ENCODE measurements around the gene SMDT1.

Gene SMDT1

GRCh38 chr22:42079319-42080251, at the start of gene SMDT1:
TSS of gene SMDT1 (plus strand) at chr22:42079700. CDS start at chr22:42079769, 69 bp downstream.
- DNase-seq: peak; percentile 98

GRCh38 chr22:42033263-42034181, 46.0 kb upstream of the SMDT1 start:
- no peak for DNase-seq

GRCh38 chr22:42035256-42035655, 44.2 kb upstream of the SMDT1 start:
- DNase-seq: no peak

- DNase-seq: no peak
Measured at GRCh38 chr22:42039271-42039670, 40.2 kb upstream of the SMDT1 start.

- no peak for DNase-seq
Measured at GRCh38 chr22:42041784-42042183, 37.7 kb upstream of the SMDT1 start.

GRCh38 chr22:42050641-42051180, 28.8 kb upstream of the SMDT1 start:
- no peak for DNase-seq

- no peak for DNase-seq
Measured at GRCh38 chr22:42052765-42053164, 26.7 kb upstream of the SMDT1 start.

GRCh38 chr22:42056757-42057511, 22.6 kb upstream of the SMDT1 start:
- no peak for DNase-seq

- no peak for DNase-seq
Measured at GRCh38 chr22:42060489-42060888, 19.0 kb upstream of the SMDT1 start.

- no peak for DNase-seq
Measured at GRCh38 chr22:42061041-42061440, 18.5 kb upstream of the SMDT1 start.

- DNase-seq: no peak
Measured at GRCh38 chr22:42062506-42063170, 16.9 kb upstream of the SMDT1 start.

- no peak for DNase-seq
Measured at GRCh38 chr22:42064629-42065028, 14.9 kb upstream of the SMDT1 start.

GRCh38 chr22:42065438-42066125, 13.9 kb upstream of the SMDT1 start:
- no peak for DNase-seq

- no peak for DNase-seq
Measured at GRCh38 chr22:42066126-42066761, 13.3 kb upstream of the SMDT1 start.

GRCh38 chr22:42066937-42067336, 12.6 kb upstream of the SMDT1 start:
- no peak for DNase-seq

GRCh38 chr22:42067671-42068251, 11.7 kb upstream of the SMDT1 start:
- no peak for DNase-seq

GRCh38 chr22:42068291-42068690, 11.2 kb upstream of the SMDT1 start:
- no peak for DNase-seq

- DNase-seq: no peak
Measured at GRCh38 chr22:42069801-42070516, 9.5 kb upstream of the SMDT1 start.
